Gastrocnemius medialis (tissue), 4 donors: ENCODE results near the gene PLXDC2.

Source experiments
- POLR2A ChIP-seq, 2 donors: fragments of 450-650 bp; IDR thresholded peaks; one replicate each; pipeline ENCODE4 v1.6.1; 2017; ENCODE audit warnings: antibody characterized with exemption in 2 of 2, mild to moderate bottlenecking in 2 of 2, moderate library complexity in 2 of 2
- TF ChIP-seq, protein P1 (sequence below), 5 experiments: fragments of 450-650 bp in 3 of 5; fragments of 200-600 bp in 2 of 5; sonication (generic) in 2 of 5; IDR thresholded peaks in 4 of 5; conservative IDR thresholded peaks in 1 of 5; 1 replicate in 4 of 5; 2 replicates in 1 of 5; pipeline ENCODE4 v1.5.1; 2016 to 2019; ENCODE audit warnings: antibody characterized with exemption in 5 of 5, mild to moderate bottlenecking in 3 of 5, moderate library complexity in 3 of 5

DNA sequence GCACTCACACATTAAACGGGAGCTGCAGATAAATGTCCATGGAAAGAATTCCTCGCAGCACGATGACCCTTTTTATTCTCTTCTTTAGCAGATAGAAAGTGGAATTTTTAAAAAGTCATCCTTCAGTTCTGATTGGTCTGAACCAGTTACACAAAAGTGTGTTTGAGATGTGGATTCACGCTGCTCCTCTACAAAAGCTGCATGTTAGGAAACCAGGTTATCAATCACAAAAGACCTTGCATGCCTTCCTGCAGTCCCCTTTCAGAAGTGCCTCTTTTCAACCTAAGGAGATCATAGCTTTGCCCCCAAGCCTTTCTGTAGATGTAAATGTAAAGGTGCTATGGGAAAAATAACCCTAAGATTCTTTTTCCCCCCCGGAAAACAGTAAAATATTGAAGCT lies 299.7 kb downstream of the PLXDC2 start:
- TF ChIP-seq, protein P1, sequence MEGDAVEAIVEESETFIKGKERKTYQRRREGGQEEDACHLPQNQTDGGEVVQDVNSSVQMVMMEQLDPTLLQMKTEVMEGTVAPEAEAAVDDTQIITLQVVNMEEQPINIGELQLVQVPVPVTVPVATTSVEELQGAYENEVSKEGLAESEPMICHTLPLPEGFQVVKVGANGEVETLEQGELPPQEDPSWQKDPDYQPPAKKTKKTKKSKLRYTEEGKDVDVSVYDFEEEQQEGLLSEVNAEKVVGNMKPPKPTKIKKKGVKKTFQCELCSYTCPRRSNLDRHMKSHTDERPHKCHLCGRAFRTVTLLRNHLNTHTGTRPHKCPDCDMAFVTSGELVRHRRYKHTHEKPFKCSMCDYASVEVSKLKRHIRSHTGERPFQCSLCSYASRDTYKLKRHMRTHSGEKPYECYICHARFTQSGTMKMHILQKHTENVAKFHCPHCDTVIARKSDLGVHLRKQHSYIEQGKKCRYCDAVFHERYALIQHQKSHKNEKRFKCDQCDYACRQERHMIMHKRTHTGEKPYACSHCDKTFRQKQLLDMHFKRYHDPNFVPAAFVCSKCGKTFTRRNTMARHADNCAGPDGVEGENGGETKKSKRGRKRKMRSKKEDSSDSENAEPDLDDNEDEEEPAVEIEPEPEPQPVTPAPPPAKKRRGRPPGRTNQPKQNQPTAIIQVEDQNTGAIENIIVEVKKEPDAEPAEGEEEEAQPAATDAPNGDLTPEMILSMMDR (IDR thresholded peaks at IDR 0.05 in 4 of 5, conservative IDR thresholded peaks at IDR 0.05 in 1 of 5): no peak
- TF ChIP-seq POLR2A (IDR thresholded peaks at IDR 0.05): no peak
